LNCAP (cell line): ENCODE data around the gene CALR.

ENCODE experiments used
- TF ChIP-seq, protein P1 (sequence below): fragments of 450-650 bp; IDR thresholded peaks from 2 replicates; pipeline ENCODE4 v1.5.1; 2017; ENCODE audit warnings: mild to moderate bottlenecking

CALR gene

DNA sequence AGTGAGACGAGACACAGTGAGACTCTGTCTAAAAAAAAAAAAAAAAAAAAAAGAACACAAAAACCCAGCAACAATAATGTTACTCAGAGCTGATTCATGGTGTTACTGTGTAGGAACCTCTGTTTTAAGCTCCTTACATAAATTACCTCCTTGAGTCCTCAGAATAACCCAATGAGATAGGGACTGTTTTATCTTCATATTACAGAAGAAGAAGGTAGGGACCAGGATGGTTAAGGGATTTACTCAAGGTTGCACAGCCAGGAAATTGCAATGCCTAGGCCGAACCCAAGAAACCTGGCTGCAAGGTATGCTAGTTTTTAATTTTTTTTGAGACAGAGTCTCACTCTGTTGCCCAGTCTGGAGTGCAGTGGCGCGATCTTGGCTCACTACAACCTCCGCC, 29.5 kb downstream of the CALR start:
- TF ChIP-seq, protein P1, sequence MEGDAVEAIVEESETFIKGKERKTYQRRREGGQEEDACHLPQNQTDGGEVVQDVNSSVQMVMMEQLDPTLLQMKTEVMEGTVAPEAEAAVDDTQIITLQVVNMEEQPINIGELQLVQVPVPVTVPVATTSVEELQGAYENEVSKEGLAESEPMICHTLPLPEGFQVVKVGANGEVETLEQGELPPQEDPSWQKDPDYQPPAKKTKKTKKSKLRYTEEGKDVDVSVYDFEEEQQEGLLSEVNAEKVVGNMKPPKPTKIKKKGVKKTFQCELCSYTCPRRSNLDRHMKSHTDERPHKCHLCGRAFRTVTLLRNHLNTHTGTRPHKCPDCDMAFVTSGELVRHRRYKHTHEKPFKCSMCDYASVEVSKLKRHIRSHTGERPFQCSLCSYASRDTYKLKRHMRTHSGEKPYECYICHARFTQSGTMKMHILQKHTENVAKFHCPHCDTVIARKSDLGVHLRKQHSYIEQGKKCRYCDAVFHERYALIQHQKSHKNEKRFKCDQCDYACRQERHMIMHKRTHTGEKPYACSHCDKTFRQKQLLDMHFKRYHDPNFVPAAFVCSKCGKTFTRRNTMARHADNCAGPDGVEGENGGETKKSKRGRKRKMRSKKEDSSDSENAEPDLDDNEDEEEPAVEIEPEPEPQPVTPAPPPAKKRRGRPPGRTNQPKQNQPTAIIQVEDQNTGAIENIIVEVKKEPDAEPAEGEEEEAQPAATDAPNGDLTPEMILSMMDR: no peak

DNA sequence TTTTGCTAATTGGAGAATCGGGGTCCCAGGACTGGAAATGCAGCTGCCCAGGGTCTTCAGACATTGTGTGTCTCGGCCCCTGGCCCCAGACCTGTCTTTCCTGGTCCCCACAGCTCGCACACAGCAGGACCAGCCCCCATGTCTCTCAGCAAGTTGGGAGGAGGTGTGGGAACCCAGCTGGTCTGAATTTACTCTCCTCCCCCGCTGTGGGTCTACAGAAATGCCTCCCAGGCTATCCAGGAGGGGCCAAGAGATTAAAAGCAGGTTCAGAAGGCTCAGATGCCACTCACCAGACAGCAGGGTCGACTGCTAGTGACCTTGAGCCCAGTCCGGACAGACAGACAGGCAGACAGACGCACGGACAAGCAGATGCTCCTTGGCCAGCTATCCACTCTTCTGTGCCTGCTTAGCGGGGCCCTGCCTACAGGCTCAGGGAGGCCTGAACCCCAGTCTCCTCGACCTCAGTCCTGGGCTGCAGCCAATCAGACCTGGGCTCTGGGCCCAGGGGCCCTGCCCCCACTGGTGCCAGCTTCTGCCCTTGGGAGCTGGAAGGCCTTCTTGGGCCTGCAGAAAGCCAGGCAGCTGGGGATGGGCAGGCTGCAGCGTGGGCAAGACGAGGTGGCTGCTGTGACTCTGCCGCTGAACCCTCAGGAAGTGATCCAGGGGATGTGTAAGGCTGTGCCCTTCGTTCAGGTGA, 31.0 kb downstream of the CALR start, which contains the start of gene DAND5:
DAND5 (plus strand) TSS at position 285 of the 697 bp plus-strand sequence; CDS start at position 370, 85 bp downstream.
- TF ChIP-seq, protein P1: no peak

DNA sequence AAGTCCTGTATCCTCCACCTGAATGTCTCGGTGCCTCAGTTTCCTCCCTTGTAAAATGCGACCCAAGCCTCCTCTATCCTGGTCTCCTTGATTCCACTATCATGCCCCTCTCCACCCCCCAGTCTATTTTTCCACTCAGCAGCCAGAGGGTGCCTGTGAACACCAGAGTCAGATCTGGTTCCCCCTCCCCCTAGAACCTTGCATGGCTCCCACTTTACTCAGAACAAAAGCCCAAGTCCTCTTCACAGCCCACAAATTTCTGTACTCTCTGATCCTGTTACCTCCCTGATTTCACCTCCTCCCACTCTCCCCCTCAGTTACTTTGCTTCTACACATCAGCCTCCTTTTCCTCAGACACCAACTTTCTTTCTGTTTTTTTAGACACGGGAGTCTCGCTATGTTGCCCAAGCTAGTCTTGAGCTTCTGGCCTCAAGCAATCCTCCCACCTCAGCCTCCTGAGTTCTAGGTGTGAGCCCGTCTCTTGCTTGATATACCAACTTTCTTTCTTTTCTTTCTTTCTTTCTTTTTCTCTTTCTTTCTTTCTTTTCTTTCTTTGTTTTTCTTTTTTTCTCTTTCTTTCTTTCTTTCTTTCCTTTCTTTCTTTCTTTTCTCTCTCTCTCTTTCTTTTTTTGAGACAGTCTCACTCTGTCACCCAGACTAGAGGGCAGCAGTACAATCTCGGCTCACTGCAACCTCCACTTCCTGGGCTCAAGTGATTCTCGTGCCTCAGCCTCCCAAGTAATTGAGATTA, 31.8 kb downstream of the CALR start:
- TF ChIP-seq, protein P1: no peak

DNA sequence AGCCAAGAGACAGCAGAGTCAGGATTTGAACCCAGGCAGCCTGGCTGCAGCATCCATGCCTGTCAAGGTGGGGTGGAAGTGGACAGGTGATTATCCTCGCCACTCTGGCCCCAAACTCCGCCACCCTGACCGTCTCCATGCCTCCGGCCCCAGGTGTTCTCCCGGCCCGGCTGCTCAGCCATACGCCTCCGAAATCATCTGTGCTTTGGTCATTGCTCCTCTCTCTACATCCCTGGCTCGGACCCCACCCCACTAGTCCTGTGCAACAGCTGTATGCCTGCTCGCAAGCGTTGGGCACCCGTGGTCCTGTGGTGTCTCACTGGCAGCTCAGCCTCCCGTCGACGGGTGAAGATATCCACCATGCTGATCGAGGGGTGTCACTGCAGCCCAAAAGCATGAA, 34.8 kb downstream of the CALR start:
- TF ChIP-seq, protein P1: no peak

DNA sequence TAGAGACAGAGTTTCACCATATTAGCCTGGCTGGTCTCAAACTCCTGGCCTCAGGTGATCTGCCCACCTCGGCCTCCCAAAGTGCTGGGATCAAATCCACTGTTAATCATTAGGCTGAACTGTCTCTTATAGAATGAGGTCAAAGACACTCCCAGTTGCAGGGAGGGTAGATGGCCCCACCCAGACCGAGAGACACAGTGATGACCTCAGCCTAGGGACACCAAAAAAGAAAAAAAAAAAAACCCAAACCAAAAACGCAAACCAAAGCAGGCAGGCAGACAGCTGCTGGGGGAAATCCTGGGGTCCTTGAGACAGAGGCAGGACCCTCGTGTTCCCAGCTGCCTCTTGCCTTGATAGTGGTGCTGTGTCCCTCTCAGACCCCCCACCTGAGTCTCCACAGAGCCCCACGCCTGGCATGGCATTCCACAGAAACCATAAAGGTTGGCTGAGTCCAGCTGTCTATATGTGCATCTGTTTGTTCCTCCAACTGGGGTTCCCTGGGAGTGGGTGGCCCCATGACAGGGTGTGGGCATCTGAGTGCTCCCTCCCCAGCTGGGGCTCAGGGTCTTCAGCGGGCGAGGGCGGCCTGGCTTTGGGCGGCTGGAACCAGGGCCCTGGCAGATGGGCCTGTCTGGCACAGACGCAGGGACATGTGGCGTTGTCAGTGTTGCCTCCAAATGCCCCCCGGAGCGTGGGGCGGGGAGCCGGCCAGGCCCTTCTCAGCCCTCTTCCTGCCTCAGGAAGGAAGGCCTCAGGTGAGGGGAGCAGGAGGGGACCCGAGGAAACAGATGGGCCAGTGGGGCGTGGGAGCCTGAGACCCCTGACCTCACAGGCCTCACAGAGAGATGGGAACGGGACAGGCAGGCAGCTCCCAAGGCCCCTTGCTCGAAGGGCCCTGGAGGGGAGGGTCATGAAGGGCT, 36.2 kb downstream of the CALR start:
- TF ChIP-seq, protein P1: no peak

DNA sequence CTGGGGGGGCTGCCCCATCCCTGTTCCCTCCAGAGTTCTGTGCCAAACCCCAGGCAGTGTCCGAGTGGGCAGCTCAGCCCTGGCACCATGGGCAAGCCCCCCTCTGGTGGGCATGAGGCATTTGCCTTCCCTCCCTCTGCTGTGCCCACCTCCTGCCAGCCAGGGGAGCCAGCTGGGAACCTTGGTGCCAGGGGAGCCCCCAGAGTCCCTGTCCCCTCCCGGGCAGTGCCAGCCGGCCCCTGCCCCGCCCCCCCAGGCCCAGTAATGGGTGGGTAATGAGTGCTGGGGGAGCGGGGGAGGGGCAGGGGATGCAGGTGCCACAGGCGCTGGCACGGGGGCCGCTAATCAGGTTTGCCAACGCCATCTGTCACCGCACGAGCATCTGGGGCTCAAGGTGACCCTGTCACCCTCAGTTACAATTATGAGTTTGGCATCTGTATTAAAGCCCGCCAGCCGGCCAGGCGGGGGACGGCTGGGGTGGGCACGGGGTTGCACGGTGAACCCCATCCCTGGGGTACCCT, 36.9 kb downstream of the CALR start:
- TF ChIP-seq, protein P1: no peak

DNA sequence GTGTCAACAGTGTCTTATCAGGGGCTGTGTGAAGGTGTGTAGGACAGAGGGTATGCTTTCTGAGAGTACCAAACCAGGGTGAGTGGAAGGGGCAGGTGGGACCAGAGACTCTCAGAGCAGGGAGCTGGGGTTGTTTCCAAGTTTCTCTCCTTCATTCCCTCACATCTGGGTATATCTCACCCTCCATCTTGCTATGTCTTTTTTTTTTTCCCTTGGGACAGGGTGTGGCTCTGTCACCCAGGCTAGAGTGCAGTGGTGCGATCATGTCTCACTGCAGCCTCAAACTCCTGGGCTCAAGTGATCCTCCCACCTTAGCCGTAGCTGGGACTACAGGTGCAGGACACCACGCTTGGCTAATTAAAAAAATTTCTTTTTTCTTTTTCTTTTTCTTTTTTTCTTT, 41.6 kb downstream of the CALR start:
- TF ChIP-seq, protein P1: no peak
